ENCODE results near the gene PHLPP1.

PHLPP1 gene

GRCh38 chr18:62877411-62878221 lies 162.3 kb downstream of the PHLPP1 start:
- no peak for TF ChIP-seq CTCF (IDR thresholded peaks at IDR 0.05)
- TF ChIP-seq ZFX (IDR thresholded peaks at IDR 0.05; ENCODE audit: borderline replicate concordance) = no peak
- H3K27ac ChIP-seq = no peak overlapping the region

- TF ChIP-seq ZFX (IDR thresholded peaks at IDR 0.05; ENCODE audit: borderline replicate concordance) (no peak), CTCF (IDR thresholded peaks at IDR 0.05) (no peak)
- H3K27ac ChIP-seq = no peak overlapping the region
These were observed 163.0 kb downstream of the PHLPP1 start for GRCh38 chr18:62878305-62878704.

GRCh38 chr18:62880034-62880433 lies 164.7 kb downstream of the PHLPP1 start:
- TF ChIP-seq ZFX (IDR thresholded peaks at IDR 0.05; ENCODE audit: borderline replicate concordance) = no peak
- no peak for TF ChIP-seq CTCF (IDR thresholded peaks at IDR 0.05)
- no peak overlapping the region for H3K27ac ChIP-seq

GRCh38 chr18:62880673-62881364 lies 165.5 kb downstream of the PHLPP1 start:
- H3K27ac ChIP-seq = no peak overlapping the region
- TF ChIP-seq ZFX (IDR thresholded peaks at IDR 0.05; ENCODE audit: borderline replicate concordance) (no peak), CTCF (IDR thresholded peaks at IDR 0.05) (no peak)

GRCh38 chr18:62881509-62882016 lies 166.2 kb downstream of the PHLPP1 start:
- H3K27ac ChIP-seq = no peak overlapping the region
- TF ChIP-seq CTCF (IDR thresholded peaks at IDR 0.05) = no peak
- no peak for TF ChIP-seq ZFX (IDR thresholded peaks at IDR 0.05; ENCODE audit: borderline replicate concordance)

GRCh38 chr18:62883937-62884735 lies 168.8 kb downstream of the PHLPP1 start:
- no peak overlapping the region for H3K27ac ChIP-seq
- TF ChIP-seq ZFX (IDR thresholded peaks at IDR 0.05; ENCODE audit: borderline replicate concordance) = no peak
- TF ChIP-seq CTCF (IDR thresholded peaks at IDR 0.05) = no peak

Measured in 22Rv1 (cell line).